HG03520 (cell line): Measurements from ENCODE around the gene DNAJC3.
"Not testable (repeated sequence)": the region's sequence is repeated elsewhere in the genome, so short reads cannot be mapped to it uniquely, and the experiment has no call there.

ENCODE experiments used
- ATAC-seq: cut with Tn5 transposase; IDR thresholded peaks from one replicate; pipeline ENCODE4 v1.9.1; 2021; ENCODE audit warnings: mild to moderate bottlenecking, moderate library complexity; ENCODE audit not compliant: unreplicated experiment

Gene DNAJC3

GRCh38 chr13:95713651-95714050 lies 36.7 kb downstream of the DNAJC3 start:
- no peak for ATAC-seq

DNA sequence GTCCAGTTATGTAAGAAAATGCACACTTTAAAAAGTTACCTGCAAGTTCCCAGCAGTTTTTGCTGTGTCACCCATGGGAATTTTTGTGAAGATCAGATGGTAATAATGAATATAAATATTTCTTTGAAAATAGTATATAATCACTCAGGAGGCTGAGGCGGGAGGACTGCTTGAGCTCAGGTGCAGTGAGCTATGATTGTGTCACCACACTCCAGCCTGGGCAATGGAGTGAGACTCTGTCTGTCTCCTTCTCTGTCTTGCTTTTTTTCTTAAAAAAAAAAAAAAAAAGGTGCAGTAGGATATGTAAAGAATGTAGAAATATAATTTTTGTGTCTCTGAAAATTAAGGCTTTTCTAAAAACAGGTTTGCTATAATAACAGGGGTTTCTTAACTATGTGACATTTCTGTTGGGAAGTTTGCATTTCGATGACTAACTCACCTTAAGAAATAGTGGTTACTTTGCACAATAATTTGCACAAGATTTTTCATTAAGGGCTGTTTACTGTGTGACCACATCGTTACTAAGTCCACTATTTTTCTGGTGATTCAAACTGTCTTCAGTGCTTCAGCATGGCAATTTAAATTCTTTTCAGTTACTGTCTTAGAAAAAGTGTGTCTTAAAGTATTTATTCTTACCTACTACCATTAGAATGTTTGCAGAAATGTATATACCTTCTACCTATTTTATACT lies 37.3 kb downstream of the DNAJC3 start:
- ATAC-seq = no peak

- ATAC-seq = no peak
Measured at GRCh38 chr13:95716231-95716630, 39.3 kb downstream of the DNAJC3 start.

DNA sequence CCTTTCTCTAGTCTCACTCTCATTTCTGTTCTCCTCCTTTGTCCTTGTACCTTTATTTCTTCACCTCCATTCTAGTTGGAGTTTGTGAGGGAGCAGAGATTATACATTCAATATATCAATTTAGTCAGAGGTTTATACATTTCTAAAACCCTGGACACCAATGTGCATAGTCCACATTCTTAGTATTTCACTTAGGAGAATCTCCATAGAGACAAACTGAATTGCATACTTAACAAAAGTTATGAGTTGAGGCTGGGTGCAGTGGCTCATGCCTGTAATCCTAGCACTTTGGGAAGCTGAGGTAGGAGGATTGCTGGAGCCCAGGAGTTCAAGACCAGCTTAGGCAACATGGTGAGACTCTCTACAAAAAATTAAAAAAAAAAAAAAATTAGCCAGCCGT lies 45.3 kb downstream of the DNAJC3 start:
- ATAC-seq = no peak

GRCh38 chr13:95723438-95723837 lies 46.5 kb downstream of the DNAJC3 start:
- ATAC-seq = no peak

DNA sequence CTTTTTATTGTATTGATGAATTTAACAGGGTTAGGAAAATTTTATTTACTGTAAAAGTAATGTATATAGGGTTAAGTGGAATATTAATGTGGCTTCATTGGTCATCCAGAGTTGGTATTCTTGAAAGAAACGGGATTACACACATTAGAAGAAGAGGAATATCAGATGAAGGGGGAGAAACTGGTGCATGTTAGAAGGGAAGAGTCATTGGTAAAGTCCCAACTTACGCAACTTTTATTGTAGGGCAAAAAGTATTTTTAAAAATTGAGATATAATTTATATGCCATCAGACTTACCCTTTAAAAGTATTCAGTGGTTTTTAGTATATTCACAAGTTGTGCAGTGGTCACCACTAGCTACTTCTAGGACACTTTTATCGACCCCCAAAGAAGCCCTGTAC lies 47.3 kb downstream of the DNAJC3 start:
- ATAC-seq = no peak

GRCh38 chr13:95726876-95727275 lies 49.9 kb downstream of the DNAJC3 start:
- ATAC-seq = no peak

GRCh38 chr13:95728957-95729356 lies 52.0 kb downstream of the DNAJC3 start:
- no peak for ATAC-seq

DNA sequence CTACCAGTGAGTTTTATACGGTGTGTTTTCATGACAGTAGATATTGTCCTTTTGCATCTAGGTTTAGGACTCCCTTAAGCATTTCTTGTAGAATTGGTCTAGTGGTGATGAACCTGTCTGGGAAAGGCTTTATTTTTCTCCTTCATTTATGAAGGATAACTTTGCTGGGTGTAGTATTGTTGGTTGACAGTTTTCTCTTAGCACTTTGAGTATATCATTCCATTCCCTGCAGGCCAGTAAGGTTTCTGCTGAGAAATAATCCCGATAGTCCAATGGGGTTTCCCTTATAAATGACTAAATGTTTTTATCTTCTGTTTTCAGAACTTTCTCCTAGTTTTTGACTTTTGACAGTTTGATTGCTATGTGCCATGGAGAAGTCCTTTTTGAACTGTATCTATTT lies 57.2 kb downstream of the DNAJC3 start:
- ATAC-seq = no peak

GRCh38 chr13:95740071-95740978 lies 63.4 kb downstream of the DNAJC3 start:
- not testable (repeated sequence) for ATAC-seq

DNA sequence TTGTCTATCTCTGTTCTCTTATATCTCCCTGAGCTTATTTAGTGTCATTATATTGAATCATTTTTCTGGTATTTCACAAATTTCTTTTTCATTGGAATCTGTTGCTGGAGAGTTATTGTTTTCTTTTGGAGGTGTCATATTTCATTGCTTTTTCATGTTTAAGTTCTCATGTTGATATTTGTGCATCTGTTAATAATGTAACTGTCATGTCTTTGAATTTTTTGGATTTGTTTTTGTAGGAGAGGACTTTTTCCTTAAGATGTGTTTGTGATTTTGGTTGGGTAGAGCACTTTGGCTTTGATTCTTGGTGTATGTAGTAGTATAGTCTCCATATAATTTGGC lies 64.0 kb downstream of the DNAJC3 start:
- no peak for ATAC-seq

DNA sequence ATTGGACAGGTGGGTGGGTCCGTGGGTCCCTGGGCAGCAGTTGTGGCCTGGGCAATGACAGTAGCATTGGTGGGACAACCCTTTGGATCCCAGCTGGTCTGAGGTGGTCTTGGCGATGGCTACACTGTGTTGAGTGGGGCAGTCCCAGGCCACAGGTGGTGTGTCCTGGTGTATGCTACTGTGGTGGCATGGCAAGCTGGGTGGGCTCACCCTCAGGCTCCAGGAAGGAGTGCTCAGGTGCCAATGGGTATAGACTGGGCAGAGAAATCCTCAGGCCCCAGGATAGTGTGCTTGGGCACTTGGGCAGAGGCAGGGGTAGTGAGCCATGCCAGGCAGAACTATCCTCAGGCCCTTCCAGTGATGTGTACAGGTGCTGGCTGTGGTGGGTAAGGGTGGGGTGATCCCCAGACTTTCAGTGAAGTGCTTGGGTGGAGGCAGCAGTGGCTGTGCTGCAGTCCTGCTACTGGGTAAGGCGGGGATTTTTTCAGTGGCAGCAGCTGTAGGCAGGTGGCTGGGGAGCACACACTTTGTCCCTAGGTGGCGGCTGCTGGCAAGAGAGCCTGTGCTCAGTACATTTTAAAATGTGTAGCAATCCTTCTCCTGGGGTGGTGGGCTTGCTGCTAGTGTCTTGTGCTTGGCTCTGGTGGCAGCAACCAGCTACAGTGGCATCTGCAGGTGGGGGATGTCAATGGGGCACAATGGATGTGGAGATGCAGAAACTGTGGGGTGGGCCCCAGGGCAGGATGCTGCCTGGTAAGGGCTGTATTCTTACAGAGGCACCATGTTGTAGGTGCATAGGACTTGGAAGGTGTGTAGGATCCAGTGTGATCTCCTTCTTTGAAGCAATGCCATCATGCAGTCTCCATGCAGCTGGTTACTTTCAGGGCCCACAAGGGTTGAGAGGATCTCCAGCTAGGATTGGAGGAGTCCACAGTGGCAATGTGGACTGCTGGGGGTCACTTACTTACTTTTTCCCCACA lies 64.9 kb downstream of the DNAJC3 start:
- ATAC-seq = no peak

DNA sequence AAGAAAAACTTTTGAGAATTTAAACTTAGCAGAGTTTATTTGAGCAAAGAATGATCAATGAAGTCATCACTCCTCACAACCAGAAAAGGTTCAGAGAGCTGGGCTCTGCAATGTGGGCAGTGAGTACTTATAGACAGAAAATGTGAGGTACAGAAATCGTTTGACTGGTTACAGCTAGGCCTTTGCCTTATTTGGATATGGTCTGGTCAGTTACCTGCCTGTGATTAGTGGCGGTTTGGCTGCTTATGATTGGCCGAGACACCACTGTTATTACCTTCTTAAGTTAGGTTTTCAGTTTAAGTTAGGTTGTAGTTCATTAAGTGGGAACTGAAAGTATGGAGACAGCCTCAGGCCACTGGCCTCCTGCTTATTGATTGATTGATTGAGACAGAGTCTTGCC lies 66.3 kb downstream of the DNAJC3 start:
- ATAC-seq = no peak

DNA sequence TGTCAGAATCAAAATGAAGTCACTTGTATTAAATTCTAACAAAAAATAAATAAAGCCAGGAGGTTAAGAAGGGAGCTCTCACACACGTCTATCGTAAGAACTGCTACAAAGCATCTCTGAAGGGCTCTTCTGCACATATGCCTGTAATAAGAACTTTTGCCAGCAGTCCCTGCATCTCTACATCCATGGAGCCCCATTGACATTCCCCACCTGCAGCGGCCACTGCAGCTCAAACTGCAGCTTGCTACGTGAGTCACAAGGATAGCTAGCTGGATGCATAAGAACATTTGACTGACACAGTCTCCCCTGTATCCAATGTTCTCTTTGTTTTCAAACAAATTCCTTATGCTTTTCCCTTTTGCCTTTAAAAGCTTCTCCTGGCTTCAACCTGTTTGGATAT lies 68.3 kb downstream of the DNAJC3 start:
- no peak for ATAC-seq

DNA sequence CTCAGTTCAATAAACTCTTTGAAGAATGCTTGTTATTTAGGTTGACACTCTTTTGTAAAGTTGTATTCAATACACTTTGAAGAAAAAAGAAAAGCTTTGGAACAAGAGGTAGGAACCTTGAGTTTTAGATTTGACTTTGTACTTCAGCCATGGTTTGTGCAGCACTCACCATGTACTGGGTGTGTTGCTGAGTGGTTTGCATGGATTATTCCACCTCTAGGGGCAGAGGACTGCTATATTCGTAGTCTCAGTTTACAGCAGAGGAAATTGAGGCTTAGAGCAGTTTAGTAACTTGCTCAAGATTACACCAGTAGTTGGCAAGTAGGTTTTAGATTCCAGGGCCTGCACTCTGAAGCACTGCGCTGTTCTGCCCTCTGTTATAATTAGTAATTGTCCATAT lies 68.8 kb downstream of the DNAJC3 start:
- ATAC-seq = no peak

GRCh38 chr13:95749545-95749944 lies 72.6 kb downstream of the DNAJC3 start:
- ATAC-seq = no peak

GRCh38 chr13:95752677-95753076 lies 75.7 kb downstream of the DNAJC3 start:
- no peak for ATAC-seq

DNA sequence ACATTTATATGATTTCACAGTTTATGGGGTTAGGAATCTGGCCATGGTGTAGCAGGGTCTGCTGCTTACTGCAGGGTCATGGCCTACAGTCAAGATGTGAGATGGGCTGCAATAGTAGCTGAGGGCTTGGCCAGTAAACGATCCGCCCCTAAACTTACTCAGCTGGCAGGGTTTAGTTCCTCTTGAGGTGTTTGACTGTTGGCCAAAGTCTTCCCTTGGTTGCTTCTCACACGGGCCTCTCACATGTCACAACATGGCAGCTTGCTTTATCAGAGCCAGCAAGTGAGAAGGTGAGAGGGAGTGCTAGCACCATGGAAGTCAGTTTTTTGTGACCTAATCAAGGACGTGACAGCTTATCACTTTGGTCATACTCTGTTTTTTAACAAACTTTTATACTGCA lies 77.1 kb downstream of the DNAJC3 start:
- no peak for ATAC-seq

DNA sequence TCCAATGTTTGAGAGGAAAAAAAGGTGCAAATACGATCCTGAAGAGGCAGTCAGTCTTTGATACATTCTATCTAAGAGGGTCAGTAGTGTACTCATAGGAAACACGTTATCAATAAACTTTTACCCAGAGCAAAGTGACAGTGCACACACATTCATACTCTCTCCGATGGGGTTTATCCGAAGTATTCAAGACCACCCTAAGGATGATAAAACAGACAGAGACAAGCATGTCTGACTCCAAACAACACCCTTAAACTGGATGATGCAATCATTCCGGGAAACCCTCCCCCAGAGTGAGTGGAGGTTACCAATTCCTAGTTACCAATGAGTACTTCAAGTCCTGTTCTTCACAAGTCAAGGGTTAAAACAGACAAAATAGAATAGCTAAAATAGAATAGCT lies 79.1 kb downstream of the DNAJC3 start:
- no peak for ATAC-seq

DNA sequence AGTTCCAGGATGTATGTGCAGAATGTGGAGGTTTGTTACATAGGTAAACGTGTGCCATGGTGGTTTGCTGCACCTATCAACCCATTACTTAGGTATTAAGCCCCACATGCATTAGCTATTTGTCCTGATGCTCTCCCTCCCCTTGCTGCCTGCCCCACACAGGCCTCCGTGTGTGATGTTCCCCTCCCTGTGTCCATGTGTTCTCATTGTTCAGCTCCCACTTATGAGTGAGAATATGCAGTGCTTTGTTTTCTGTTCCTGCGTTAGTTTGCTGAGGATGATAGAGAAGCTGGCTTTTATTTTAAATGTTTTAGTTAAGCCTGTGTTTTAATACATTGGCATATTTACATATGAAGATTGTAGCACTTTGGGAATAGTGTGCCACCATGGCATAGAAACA lies 85.7 kb downstream of the DNAJC3 start:
- ATAC-seq = not testable (repeated sequence)

- no peak for ATAC-seq
Measured at GRCh38 chr13:95763601-95764000, 86.7 kb downstream of the DNAJC3 start.
